H1 (cell line): Measurements from ENCODE around the gene CAMKK1. TPM values are rescaled to one million over a fixed set of nuclear protein-coding genes. Genes with fewer than 3 reads are reported as not detected.

Source experiments
- CTCF ChIA-PET: fragments of 300-600 bp; sonication (Branson Sonifier 250); formaldehyde crosslinking; loops from one replicate; lab custom pipeline; 2021; ENCODE audit not compliant: partially characterized antibody; lab: Charles Lee
- POLR2A ChIA-PET: fragments of 300-600 bp; sonication (Branson Sonifier 250); formaldehyde crosslinking; loops from one replicate; lab custom pipeline; 2021; ENCODE audit warnings: inconsistent platforms; ENCODE audit not compliant: partially characterized antibody; lab: Charles Lee
- DNase-seq, 2 experiments: peaks; one replicate each; pipeline versions ENCODE4 v3.0.0 to v3.0.0-alpha.2; 2010 to 2022; ENCODE audit warnings: low spot score in 2 of 2, low read depth in 1 of 2, mixed read lengths in 1 of 2
- FAIRE-seq: peaks from 2 replicates; lab custom pipeline; 2011; peaks lifted over from hg19 to GRCh38; lab: Jason Lieb, UNC
- H2AFZ ChIP-seq: 2 replicates; pipeline ENCODE4 v1.8.1; 2012; ENCODE audit warnings: low read length, inconsistent platforms
- H2AK5ac ChIP-seq: 2 replicates; pipeline ENCODE4 v1.6.1; 2013; ENCODE audit warnings: low read depth, low read length
- H2BK120ac ChIP-seq: replicated peaks from 2 replicates; pipeline ENCODE3; 2013; ENCODE audit warnings: low read depth, low read length, inconsistent platforms
- H2BK12ac ChIP-seq: 2 replicates; pipeline ENCODE4 v1.6.1; 2013; ENCODE audit warnings: low read depth, low read length
- H2BK15ac ChIP-seq: 2 replicates; pipeline ENCODE4 v1.6.1; 2013; ENCODE audit warnings: low read length
- H2BK20ac ChIP-seq: 2 replicates; pipeline ENCODE4 v1.6.1; 2013; ENCODE audit warnings: low read length
- H2BK5ac ChIP-seq: 2 replicates; pipeline ENCODE4 v1.6.1; 2013; ENCODE audit warnings: low read depth, low read length
- H3K14ac ChIP-seq: 2 replicates; pipeline ENCODE4 v1.6.1; 2013; ENCODE audit warnings: inconsistent platforms; ENCODE audit not compliant: insufficient read length
- H3K18ac ChIP-seq: 2 replicates; pipeline ENCODE4 v1.6.1; 2013; ENCODE audit warnings: low read length; ENCODE audit errors: extremely low read depth
- H3K23ac ChIP-seq: 2 replicates; pipeline ENCODE4 v1.6.1; 2013; ENCODE audit warnings: inconsistent platforms; ENCODE audit not compliant: insufficient read length
- H3K23me2 ChIP-seq: 2 replicates; pipeline ENCODE4 v1.6.1; 2013; ENCODE audit warnings: low read depth, low read length
- H3K27ac ChIP-seq: 2 replicates; pipeline ENCODE4 v1.6.1; 2011; ENCODE audit warnings: low read depth, low read length, inconsistent platforms
- H3K27me3 ChIP-seq, 4 experiments: replicated peaks in 1 of 4; 1 replicate in 1 of 4; 2 replicates in 3 of 4; pipeline versions ENCODE4 v1.6.1 to v1.8.1; 2011 to 2013; ENCODE audit warnings: low read length in 3 of 4, mild to moderate bottlenecking in 3 of 4, inconsistent platforms in 2 of 4, mixed read lengths in 2 of 4, moderate library complexity in 1 of 4; ENCODE audit not compliant: control insufficient read depth in 3 of 4, insufficient read depth in 3 of 4; ENCODE audit errors: extremely low read depth in 1 of 4
- H3K36me3 ChIP-seq, 4 experiments: 2 replicates each; pipeline versions ENCODE4 v1.6.1 to v1.8.1; 2011 to 2013; ENCODE audit warnings: mild to moderate bottlenecking in 4 of 4, low read length in 3 of 4, moderate library complexity in 2 of 4, control low read depth in 1 of 4, inconsistent platforms in 1 of 4; ENCODE audit not compliant: insufficient read depth in 4 of 4, control insufficient read depth in 2 of 4
- H3K4ac ChIP-seq: replicated peaks from 2 replicates; pipeline ENCODE3; 2013; ENCODE audit warnings: low read length, low read depth, mixed read lengths, inconsistent platforms; ENCODE audit not compliant: insufficient read length
- H3K4me1 ChIP-seq, 4 experiments: replicated peaks in 1 of 4; 1 replicate in 1 of 4; 2 replicates in 3 of 4; pipeline versions ENCODE4 v1.6.1 to v1.8.1; 2011 to 2013; ENCODE audit warnings: low read length in 3 of 4, inconsistent platforms in 2 of 4, mixed read lengths in 1 of 4; ENCODE audit not compliant: insufficient read depth in 4 of 4, control insufficient read depth in 3 of 4
- H3K4me2 ChIP-seq, 2 experiments: 2 replicates each; pipeline versions ENCODE4 v1.6.1 to v1.8.1; 2011 to 2013; ENCODE audit warnings: low read depth in 2 of 2, low read length in 2 of 2, control low read depth in 1 of 2, inconsistent platforms in 1 of 2, mild to moderate bottlenecking in 1 of 2; ENCODE audit not compliant: insufficient read depth in 1 of 2
- H3K4me3 ChIP-seq, 4 experiments: fragments of 200-600, 300-600 bp in 1 of 4; sonication (generic), shearing (Covaris generic), sonication (Bioruptor Twin) in 1 of 4; 2 replicates each; pipeline versions ENCODE4 v1.5.1 to v1.8.1; 2011 to 2016; ENCODE audit warnings: low read length in 4 of 4, low read depth in 3 of 4, control low read depth in 2 of 4, inconsistent platforms in 2 of 4, mild to moderate bottlenecking in 2 of 4, mixed read lengths in 1 of 4, moderate library complexity in 1 of 4; ENCODE audit not compliant: insufficient read depth in 2 of 4; ENCODE audit errors: extremely low read depth in 1 of 4
- H3K56ac ChIP-seq: replicated peaks from 2 replicates; pipeline ENCODE3; 2013; ENCODE audit warnings: low read depth, mild to moderate bottlenecking, mixed read lengths, low read length, inconsistent platforms; ENCODE audit not compliant: insufficient read length
- H3K79me1 ChIP-seq: 2 replicates; pipeline ENCODE4 v1.6.1; 2013; ENCODE audit warnings: low read depth, low read length, control low read depth
- H3K79me2 ChIP-seq, 2 experiments: 2 replicates each; pipeline versions ENCODE4 v1.6.1 to v1.8.1; 2012 to 2013; ENCODE audit warnings: low read length in 2 of 2, mild to moderate bottlenecking in 2 of 2, inconsistent platforms in 1 of 2; ENCODE audit not compliant: insufficient read depth in 2 of 2, control insufficient read depth in 1 of 2
- H3K9ac ChIP-seq, 4 experiments: replicated peaks in 1 of 4; 1 replicate in 1 of 4; 2 replicates in 3 of 4; pipeline versions ENCODE4 v1.6.1 to v1.8.1; 2011 to 2013; ENCODE audit warnings: low read depth in 3 of 4, low read length in 3 of 4, control low read depth in 2 of 4, mild to moderate bottlenecking in 2 of 4, moderate library complexity in 2 of 4, inconsistent platforms in 1 of 4; ENCODE audit errors: extremely low read depth in 1 of 4
- H3K9me3 ChIP-seq, 2 experiments: 2 replicates each; pipeline versions ENCODE4 v1.6.1 to v1.8.1; 2012 to 2013; ENCODE audit warnings: mild to moderate bottlenecking in 2 of 2, moderate library complexity in 2 of 2, control low read depth in 1 of 2, inconsistent platforms in 1 of 2, low read depth in 1 of 2, low read length in 1 of 2, mixed read lengths in 1 of 2; ENCODE audit not compliant: insufficient read depth in 2 of 2
- H4K20me1 ChIP-seq, 2 experiments: replicated peaks in 1 of 2; 2 replicates each; pipeline versions ENCODE3 to v1.8.1; 2011 to 2013; ENCODE audit warnings: inconsistent platforms in 2 of 2, low read length in 2 of 2, mild to moderate bottlenecking in 1 of 2; ENCODE audit not compliant: insufficient read depth in 2 of 2, control insufficient read depth in 1 of 2
- H4K5ac ChIP-seq: 2 replicates; pipeline ENCODE4 v1.6.1; 2013; ENCODE audit warnings: low read length, low read depth, mixed read lengths, inconsistent platforms; ENCODE audit not compliant: insufficient read length
- H4K8ac ChIP-seq: 2 replicates; pipeline ENCODE4 v1.8.0; 2013; ENCODE audit warnings: mild to moderate bottlenecking, moderate library complexity, low read length, inconsistent platforms; ENCODE audit not compliant: insufficient read depth; ENCODE audit errors: extremely low read depth
- H4K91ac ChIP-seq: replicated peaks from 2 replicates; pipeline ENCODE3; 2013; ENCODE audit warnings: low read length, mixed read lengths, inconsistent platforms; ENCODE audit not compliant: insufficient read length
- BRCA1 ChIP-seq: IDR thresholded peaks from 2 replicates; pipeline ENCODE4 v1.6.1; 2012; ENCODE audit warnings: low read depth, low read length, improper control_type of control experiment
- TAF7 ChIP-seq: optimal IDR thresholded peaks from 2 replicates; pipeline ENCODE3; 2011; ENCODE audit warnings: low read depth, mild to moderate bottlenecking, inconsistent platforms, low read length, moderate library complexity, borderline replicate concordance
- WGBS, 2 experiments: shearing (Covaris generic) in 1 of 2; methylation state at CpG; one replicate each; pipeline versions ENCODE4 v1.1.6 to v1.1.7; 2013 to 2015; ENCODE audit warnings: low lambda C conversion rate in 2 of 2, mixed read lengths in 2 of 2, inconsistent platforms in 1 of 2, low coverage in 1 of 2, missing lambda C conversion rate in 1 of 2; ENCODE audit not compliant: insufficient replicate concordance in 2 of 2, insufficient coverage in 1 of 2, insufficient read length in 1 of 2; ENCODE audit errors: extremely low coverage in 1 of 2, missing lambda C conversion rate in 1 of 2; 5-methylcytosine and 5-hydroxymethylcytosine counted together
- polyA plus RNA-seq, 7 experiments: library from polyadenylated mRNA; depleted of rRNA in 3 of 7; stranded (reverse) in 5 of 7; unstranded in 2 of 7; fragments of >200 nt in 5 of 7; fragments of 200-250 nt in 2 of 7; gene quantifications; 1 replicate in 5 of 7; 2 replicates in 1 of 7; 4 replicates in 1 of 7; pipeline versions ENCODE4 v1.2.1 to v1.2.3, GENCODE V29; 2011 to 2013; ENCODE audit warnings: missing spikeins in 2 of 7, mixed read lengths in 2 of 7
- total RNA-seq: library from RNA; stranded (reverse); fragmentation: NEBNext Ultra II Directional; extraction: Animal tissue kit (Norgen Biotek cat#: 25700); gene quantifications from 2 replicates; pipeline ENCODE4 v1.2.1, GENCODE V29; 2021
- TF ChIP-seq, protein P1 (sequence below): IDR thresholded peaks from 2 replicates; pipeline ENCODE4 v1.6.1; 2011; ENCODE audit warnings: low read length, improper control_type of control experiment

The CAMKK1 gene
- total and polyA plus RNA-seq, 2 of the 8 experiments (the other 6 are each of a cell fraction or from before 2014, with no cell fraction given): 7.1 to 7.6 TPM

DNA sequence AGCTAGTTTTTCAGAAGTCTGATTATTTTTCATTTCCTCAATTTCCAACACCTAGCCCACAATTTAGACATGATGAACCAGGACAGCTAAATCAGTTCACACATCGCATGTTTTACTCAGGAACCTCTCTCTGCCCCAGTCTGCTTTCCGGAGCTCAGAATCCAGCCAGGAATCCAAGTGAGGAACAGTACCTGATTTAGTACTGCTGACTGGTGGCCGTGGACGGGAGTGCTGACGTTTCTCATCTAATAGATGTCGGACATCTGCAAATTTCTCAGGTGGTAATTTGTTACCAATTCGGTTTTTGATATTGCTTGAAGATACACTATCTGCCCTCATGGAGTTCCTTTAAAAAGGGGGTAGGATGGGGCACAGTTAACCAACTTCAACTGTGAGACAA is 76.9 kb downstream of the CAMKK1 start:
- no peak overlapping the region for H3K14ac ChIP-seq
- no peak overlapping the region for H3K9ac ChIP-seq
- H2BK12ac ChIP-seq: no peak overlapping the region
- H2AK5ac ChIP-seq: no peak overlapping the region
- no peak overlapping the region for H3K4me2 ChIP-seq
- H3K56ac ChIP-seq: no peak overlapping the region
- H2BK20ac ChIP-seq: no peak overlapping the region
- no peak overlapping the region for H2BK120ac ChIP-seq
- H3K79me1 ChIP-seq: no peaks in the 10 kb centered on the region
- H4K91ac ChIP-seq: no peak overlapping the region
- H3K4ac ChIP-seq: no peak overlapping the region
- H3K4me1 ChIP-seq: no peaks in the 10 kb centered on the region
- no peaks in the 10 kb centered on the region; the same call in 1 of the 2 replicates for H3K23me2 ChIP-seq
- no peak overlapping the region for H3K27ac ChIP-seq
- no peak overlapping the region for H2AFZ ChIP-seq
- ChIA-PET CTCF (interaction anchor here (0.7 to 2.0 kb wide), 5 partner anchors 15 to 81 kb away, joined by 3 to 14 read pairs (median 7); partner anchors contain the start of gene ITGAE), POLR2A (interaction anchor here (1.0 kb wide), 1 partner anchor 10 kb away, joined by 3 read pairs; no protein-coding TSS in a partner anchor)
- H3K18ac ChIP-seq: no peak overlapping the region
- no peak overlapping the region for H4K5ac ChIP-seq
- TF ChIP-seq, protein P1, sequence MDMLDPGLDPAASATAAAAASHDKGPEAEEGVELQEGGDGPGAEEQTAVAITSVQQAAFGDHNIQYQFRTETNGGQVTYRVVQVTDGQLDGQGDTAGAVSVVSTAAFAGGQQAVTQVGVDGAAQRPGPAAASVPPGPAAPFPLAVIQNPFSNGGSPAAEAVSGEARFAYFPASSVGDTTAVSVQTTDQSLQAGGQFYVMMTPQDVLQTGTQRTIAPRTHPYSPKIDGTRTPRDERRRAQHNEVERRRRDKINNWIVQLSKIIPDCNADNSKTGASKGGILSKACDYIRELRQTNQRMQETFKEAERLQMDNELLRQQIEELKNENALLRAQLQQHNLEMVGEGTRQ: no peak
- TF ChIP-seq TAF7 (no peak), BRCA1 (no peak)
- no peak for DNase-seq
- WGBS, 2 experiments: 95% methylated on average over 7 of the region's 7 CpGs; no CpG with 5 or more reads in 1 of the 2 experiments
- peaks cover 2 to 6% of the 10 kb centered on the region in 2 experiments for H4K20me1 ChIP-seq
- H3K36me3 ChIP-seq: peaks cover 30 to 82% (median 64%) of the 10 kb centered on the region in 4 experiments
- H2BK15ac ChIP-seq: no peak overlapping the region
- H3K23ac ChIP-seq: no peak overlapping the region
- H2BK5ac ChIP-seq: no peak overlapping the region
- H3K9me3 ChIP-seq: no peaks in the 10 kb centered on the region
- H3K79me2 ChIP-seq: no peaks in the 10 kb centered on the region
- no peak overlapping the region for H3K4me3 ChIP-seq
- H3K27me3 ChIP-seq: no peaks in the 10 kb centered on the region
- no peak for FAIRE-seq
- no peak overlapping the region for H4K8ac ChIP-seq
